ENCODE data around the gene LAIR1.

DNA sequence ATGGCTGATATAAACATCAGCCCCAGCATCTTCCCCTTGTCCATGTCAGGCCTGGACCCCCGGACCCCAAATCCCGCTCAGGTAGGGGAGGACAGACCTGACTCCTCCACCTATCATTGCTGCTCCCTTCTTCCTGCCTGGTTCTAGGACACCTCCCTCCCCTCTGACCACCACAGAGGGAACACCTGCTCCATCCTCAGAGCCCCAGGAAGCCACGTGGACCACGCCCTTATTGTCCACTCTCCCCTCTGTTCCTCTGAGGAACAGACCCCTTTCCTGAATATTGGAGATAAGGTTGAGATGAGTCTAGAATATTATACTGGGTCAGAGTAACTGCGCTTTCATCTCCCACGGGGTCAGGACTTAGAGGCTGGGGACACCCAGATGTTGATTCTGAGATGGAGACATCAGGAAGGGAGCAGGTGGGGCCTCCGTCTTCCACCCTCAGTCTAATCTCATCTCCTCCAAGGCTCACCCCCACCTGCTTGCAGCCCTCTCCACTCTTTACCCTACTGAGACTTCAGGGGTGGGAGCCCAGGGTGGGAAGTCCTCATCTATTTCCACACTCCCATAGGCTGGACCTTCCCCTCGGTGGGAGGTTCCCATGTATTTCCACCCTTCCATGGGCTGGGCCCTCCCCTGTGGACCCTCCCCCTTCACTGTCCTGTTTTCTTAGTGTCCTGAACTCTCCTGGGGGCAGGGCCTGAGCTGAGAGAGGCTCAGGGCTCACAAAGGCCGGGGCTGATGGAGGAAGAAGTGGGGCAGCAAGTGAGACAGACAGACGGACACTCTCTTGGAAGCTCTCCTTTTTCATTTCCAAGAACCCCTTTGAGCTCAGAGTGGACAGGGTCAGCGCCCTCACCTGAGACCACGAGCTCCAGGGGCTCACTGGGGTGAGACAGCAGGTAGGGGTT lies 28.5 kb downstream of the LAIR1 start:
- TF ChIP-seq, protein P1, sequence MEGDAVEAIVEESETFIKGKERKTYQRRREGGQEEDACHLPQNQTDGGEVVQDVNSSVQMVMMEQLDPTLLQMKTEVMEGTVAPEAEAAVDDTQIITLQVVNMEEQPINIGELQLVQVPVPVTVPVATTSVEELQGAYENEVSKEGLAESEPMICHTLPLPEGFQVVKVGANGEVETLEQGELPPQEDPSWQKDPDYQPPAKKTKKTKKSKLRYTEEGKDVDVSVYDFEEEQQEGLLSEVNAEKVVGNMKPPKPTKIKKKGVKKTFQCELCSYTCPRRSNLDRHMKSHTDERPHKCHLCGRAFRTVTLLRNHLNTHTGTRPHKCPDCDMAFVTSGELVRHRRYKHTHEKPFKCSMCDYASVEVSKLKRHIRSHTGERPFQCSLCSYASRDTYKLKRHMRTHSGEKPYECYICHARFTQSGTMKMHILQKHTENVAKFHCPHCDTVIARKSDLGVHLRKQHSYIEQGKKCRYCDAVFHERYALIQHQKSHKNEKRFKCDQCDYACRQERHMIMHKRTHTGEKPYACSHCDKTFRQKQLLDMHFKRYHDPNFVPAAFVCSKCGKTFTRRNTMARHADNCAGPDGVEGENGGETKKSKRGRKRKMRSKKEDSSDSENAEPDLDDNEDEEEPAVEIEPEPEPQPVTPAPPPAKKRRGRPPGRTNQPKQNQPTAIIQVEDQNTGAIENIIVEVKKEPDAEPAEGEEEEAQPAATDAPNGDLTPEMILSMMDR (conservative IDR thresholded peaks at IDR 0.05): no peak
- TF ChIP-seq EZH2 (IDR thresholded peaks at IDR 0.05; ENCODE audit: low read depth): no peak

Measured in PC-9 (cell line).